K562 (cell line): ENCODE results near the gene ARID5B. TPM values are rescaled to one million over a fixed set of nuclear protein-coding genes. Genes with fewer than 3 reads are reported as not detected.
A peak's percentile ranks its signal among the peaks of the same experiment; 100 is the strongest.

Experiments used
- ATAC-seq: fragments of 200-7000 bp; cut with Tn5 transposase; 3 replicates; pipeline ENCODE4 v1.9.1; 2020; ENCODE audit warnings: moderate library complexity
- BruUV-seq: library from RNA; stranded (reverse); fragments of 400-500 nt; replicated peaks from 2 replicates; lab custom pipeline; 2021; lab: Mats Ljungman, UMichigan
- CTCF ChIA-PET: fragments of 300-600 bp; formaldehyde crosslinking; extraction: SDS; loops from one replicate; lab custom pipeline; 2021; ENCODE audit warnings: low intra/inter-chr PET ratio; lab: Yijun Ruan, JAX
- POLR2A ChIA-PET: fragments of 300-600, 350-650 bp; sonication (Branson Sonifier 250); formaldehyde crosslinking; extraction: SDS; loops from one replicate; lab custom pipeline; 2021; ENCODE audit warnings: antibody characterized with exemption, inconsistent platforms; lab: Yijun Ruan, JAX
- DNase-seq, 4 experiments: peaks; one replicate each; pipeline versions ENCODE4 v3.0.0 to v3.0.0-alpha.2; 2011 to 2018; ENCODE audit warnings: low spot score in 3 of 4, mixed read lengths in 3 of 4; ENCODE audit errors: extremely low read depth in 1 of 4
- FAIRE-seq: peaks from 2 replicates; lab custom pipeline; 2011; peaks lifted over from hg19 to GRCh38; lab: Jason Lieb, UNC
- H2AFZ ChIP-seq: 2 replicates; pipeline ENCODE4 v1.6.0; 2011; ENCODE audit warnings: low read depth, low read length, control low read depth, inconsistent platforms
- H3K27ac ChIP-seq: fragments of 200-600 bp; 3 replicates; pipeline ENCODE4 v1.8.0; 2011; ENCODE audit warnings: low read depth, mild to moderate bottlenecking, control low read depth, inconsistent platforms, low read length, moderate library complexity, mixed read lengths; ENCODE audit errors: extremely low read depth
- H3K27me3 ChIP-seq, 2 experiments: fragments of 300-600 bp in 1 of 2; 2 replicates in 1 of 2; 3 replicates in 1 of 2; pipeline versions ENCODE4 v1.6.0 to v1.8.0; 2011; ENCODE audit warnings: inconsistent platforms in 2 of 2, low read length in 2 of 2, mild to moderate bottlenecking in 1 of 2, mixed read lengths in 1 of 2, moderate library complexity in 1 of 2; ENCODE audit not compliant: control insufficient read depth in 2 of 2, insufficient read depth in 2 of 2
- H3K36me3 ChIP-seq: fragments of 300-600 bp; 3 replicates; pipeline ENCODE4 v1.8.0; 2011; ENCODE audit warnings: mild to moderate bottlenecking, low read length, inconsistent platforms; ENCODE audit not compliant: control insufficient read depth, insufficient read depth
- H3K4me1 ChIP-seq, 2 experiments: fragments of 200-600 bp in 1 of 2; replicated peaks in 1 of 2; 2 replicates in 1 of 2; 3 replicates in 1 of 2; pipeline versions ENCODE4 v1.5.1 to v1.8.0; 2011; ENCODE audit warnings: inconsistent platforms in 2 of 2, low read length in 2 of 2, mild to moderate bottlenecking in 1 of 2, mixed read lengths in 1 of 2, moderate library complexity in 1 of 2; ENCODE audit not compliant: control insufficient read depth in 2 of 2, insufficient read depth in 2 of 2
- H3K4me2 ChIP-seq: 2 replicates; pipeline ENCODE4 v1.6.1; 2011; ENCODE audit warnings: low read length, control low read depth, inconsistent platforms, mixed read lengths; ENCODE audit not compliant: insufficient read depth
- H3K4me3 ChIP-seq: fragments of 200-600 bp; sonication (generic), shearing (Covaris generic); 2 replicates; pipeline ENCODE4 v1.5.1; 2016; ENCODE audit warnings: control low read depth, inconsistent platforms
- H3K79me2 ChIP-seq: fragments of 200-600 bp; 3 replicates; pipeline ENCODE4 v1.8.0; 2011; ENCODE audit warnings: low read length, inconsistent platforms; ENCODE audit not compliant: control insufficient read depth, insufficient read depth
- H3K9ac ChIP-seq, 2 experiments: 2 replicates each; pipeline versions ENCODE4 v1.6.0 to v1.6.1; 2011; ENCODE audit warnings: low read depth in 2 of 2, low read length in 2 of 2, control low read depth in 1 of 2, inconsistent platforms in 1 of 2, mild to moderate bottlenecking in 1 of 2, mixed read lengths in 1 of 2; ENCODE audit not compliant: insufficient read depth in 1 of 2
- H3K9me1 ChIP-seq: one replicate; pipeline ENCODE4 v1.6.0; 2011; ENCODE audit warnings: inconsistent platforms, mild to moderate bottlenecking, low read length, moderate library complexity; ENCODE audit not compliant: control insufficient read depth, insufficient read depth
- H3K9me3 ChIP-seq: replicated peaks from 2 replicates; pipeline ENCODE4 v1.5.1; 2011; ENCODE audit warnings: low read depth, low read length, inconsistent platforms; ENCODE audit not compliant: control insufficient read depth, insufficient read depth
- H4K20me1 ChIP-seq: replicated peaks from 2 replicates; pipeline ENCODE4 v1.6.1; 2011; ENCODE audit warnings: low read length, inconsistent platforms, mixed read lengths; ENCODE audit not compliant: control insufficient read depth, insufficient read depth
- ARID1B ChIP-seq: fragments of 450-650 bp; IDR thresholded peaks from 2 replicates; pipeline ENCODE4 v1.6.1; 2016; ENCODE audit warnings: antibody characterized with exemption, mild to moderate bottlenecking, inconsistent platforms
- ARID3A ChIP-seq: IDR thresholded peaks from 2 replicates; pipeline ENCODE4 v1.6.1; 2012; ENCODE audit warnings: low read depth, low read length, improper control_type of control experiment, borderline replicate concordance
- C11orf30 ChIP-seq: fragments of 450-650 bp; IDR thresholded peaks from 2 replicates; pipeline ENCODE4 v1.6.1; 2016; ENCODE audit warnings: low read depth, mild to moderate bottlenecking
- CBX1 ChIP-seq: sonication (generic); IDR thresholded peaks from 2 replicates; pipeline ENCODE4 v1.6.1; 2016; ENCODE audit warnings: antibody characterized with exemption, low read depth, mild to moderate bottlenecking
- ESRRB ChIP-seq: fragments of 250-450 bp; sonication (Bioruptor Pico); IDR thresholded peaks from 2 replicates; pipeline ENCODE4 v1.5.0; 2020; ENCODE audit warnings: mild to moderate bottlenecking, moderate library complexity, borderline replicate concordance
- MAFF ChIP-seq: IDR thresholded peaks from 2 replicates; pipeline ENCODE4 v1.6.1; 2012; ENCODE audit warnings: low read length, improper control_type of control experiment
- NCOR1 ChIP-seq: fragments of 450-650 bp; IDR thresholded peaks from 2 replicates; pipeline ENCODE4 v1.6.1; 2016; ENCODE audit warnings: mild to moderate bottlenecking, moderate library complexity
- NFE2 ChIP-seq: IDR thresholded peaks from 2 replicates; pipeline ENCODE4 v1.6.1; 2014; ENCODE audit warnings: antibody characterized with exemption, low read depth
- NR2C2 ChIP-seq, 2 experiments: fragments of 200-800 bp in 1 of 2; sonication (Bioruptor generic) in 1 of 2; sonication (generic) in 1 of 2; formaldehyde crosslinking in 1 of 2; IDR thresholded peaks; 2 replicates each; pipeline versions ENCODE4 v1.6.1 to v1.8.0; 2016 to 2022; ENCODE audit warnings: mild to moderate bottlenecking in 1 of 2, missing compliant biosample characterization in 1 of 2, missing genetic modification characterization in 1 of 2, missing genetic modification reagents in 1 of 2
- RREB1 ChIP-seq: fragments of 250-450 bp; sonication (Bioruptor Pico); IDR thresholded peaks from 2 replicates; pipeline ENCODE4 v1.4.0; 2020
- SMARCA4 ChIP-seq: fragments of 450-650 bp; IDR thresholded peaks from 2 replicates; pipeline ENCODE4 v1.6.1; 2016
- SMARCA5 ChIP-seq: fragments of 450-650 bp; IDR thresholded peaks from 2 replicates; pipeline ENCODE4 v1.6.1; 2016
- SMARCC2 ChIP-seq: fragments of 450-650 bp; IDR thresholded peaks from 2 replicates; pipeline ENCODE4 v1.6.1; 2017; ENCODE audit warnings: antibody characterized with exemption, moderate library complexity, mild to moderate bottlenecking, low read depth
- TAF9B ChIP-seq: fragments of 450-650 bp; IDR thresholded peaks from 2 replicates; pipeline ENCODE4 v1.6.1; 2018; ENCODE audit warnings: mild to moderate bottlenecking; ENCODE audit not compliant: partially characterized antibody
- ZEB2 ChIP-seq: fragments of 450-650 bp; IDR thresholded peaks from 2 replicates; pipeline ENCODE4 v1.6.1; 2016
- ZNF316 ChIP-seq: fragments of 450-650 bp; IDR thresholded peaks from 2 replicates; pipeline ENCODE4 v1.6.1; 2016
- WGBS: fragments of 100-300 bp; shearing (Covaris generic); methylation state at CpG from one replicate; pipeline ENCODE4 v1.1.6; 2016; ENCODE audit warnings: low coverage, mixed read lengths; ENCODE audit not compliant: insufficient coverage; ENCODE audit errors: missing lambda C conversion rate; 5-methylcytosine and 5-hydroxymethylcytosine counted together
- in situ Hi-C: fragments of 300-500 bp; cut with MboI; formaldehyde crosslinking; loops from 4 replicates; pipeline ENCODE4 v1.15.0; 2018; ENCODE audit warnings: inconsistent platforms, mixed read lengths
- intact Hi-C: fragments of 100-400 bp; cut with micrococcal nuclease; formaldehyde crosslinking; loops from 2 replicates; pipeline ENCODE4 v1.14.2; 2022
- polyA plus RNA-seq, 8 experiments: library from polyadenylated mRNA; depleted of rRNA in 4 of 8; stranded (reverse) in 5 of 8; unstranded in 3 of 8; fragments of >200 nt; fragmentation: Nextera tagmentation in 2 of 8; fragmentation: Illumina TruSeq in 1 of 8; extraction: Ambion mirVana in 2 of 8; extraction: Trizol in 1 of 8; gene quantifications; 2 replicates each; pipeline versions ENCODE4 v1.2.1 to v1.2.3, GENCODE V29; 2011 to 2014; ENCODE audit warnings: inconsistent platforms in 1 of 8, missing spikeins in 1 of 8
- total RNA-seq, 7 experiments: library from RNA; depleted of rRNA in 6 of 7; stranded (reverse); fragments of >200 nt in 6 of 7; fragmentation: Illumina TruSeq in 2 of 7; extraction: Trizol in 2 of 7; gene quantifications; 2 replicates each; pipeline versions ENCODE4 v1.2.1 to v1.2.3, GENCODE V29; 2011 to 2021; ENCODE audit warnings: low replicate concordance in 1 of 7

ARID5B gene
- total and polyA plus RNA-seq, 9 of the 15 experiments (the other 6 are each of a cell fraction or from before 2014, with no cell fraction given): 0.48 to 1.6 (median 0.80) TPM

GRCh38 chr10:61897671-61898434, 3.6 kb upstream of the ARID5B start:
- DNase-seq (peak in 2 of 4 experiments; percentile 60 to 67), FAIRE-seq (peak; percentile 48), ATAC-seq (peak; percentile 49)
- no TSS peak for BruUV-seq
- 20% methylated on average over 9 of the region's 10 CpGs for WGBS
- Histone ChIP-seq H3K4me2 (no peak overlapping the region), H3K27me3 (no peaks in the 10 kb centered on the region), H3K27ac (no peak overlapping the region), H4K20me1 (no peaks in the 10 kb centered on the region), H3K79me2 (no peaks in the 10 kb centered on the region), H3K4me3 (no peak overlapping the region), H3K4me1 (peaks cover 6 to 24% of the 10 kb centered on the region in 2 experiments), H3K9me1 (no peaks in the 10 kb centered on the region), H3K9ac (no peak overlapping the region), H2AFZ (peak overlapping the region; percentile 82), H3K36me3 (no peaks in the 10 kb centered on the region), H3K9me3 (no peaks in the 10 kb centered on the region)
- in situ Hi-C loops (no loop called here), intact Hi-C loops (loop anchor here (1.0 to 5.0 kb wide), 2 partner anchors 146 to 347 kb away; no protein-coding TSS in a partner anchor)
- ChIA-PET CTCF (interaction anchor here (0.7 to 1.5 kb wide), 4 partner anchors 129 to 147 kb away, joined by 3 to 5 read pairs (median 4); no protein-coding TSS in a partner anchor), POLR2A (interaction anchor here (0.7 to 1.5 kb wide), 4 partner anchors 60 to 295 kb away, joined by 3 to 4 read pairs (median 3); no protein-coding TSS in a partner anchor)
- TF ChIP-seq MAFF: peak; percentile 87
- TF ChIP-seq CBX1: no peak
- no peak for TF ChIP-seq TAF9B
- peak; percentile 96 for TF ChIP-seq C11orf30
- peak; percentile 98 for TF ChIP-seq ZNF316
- 0 out of 2 replicates have a peak, but pooled peaks have one; percentile 10 for TF ChIP-seq SMARCA5
- TF ChIP-seq ESRRB (CRISPR knock-in tag): no peak
- no peak for TF ChIP-seq ZEB2
- TF ChIP-seq ARID3A: peak; percentile 42; the same call in 1 of the 2 replicates
- TF ChIP-seq NFE2: peak; percentile 55; the same call in 1 of the 2 replicates
- TF ChIP-seq SMARCA4: peak; percentile 57; the same call in 1 of the 2 replicates
- TF ChIP-seq NCOR1: no peak
- no peak for TF ChIP-seq RREB1
- TF ChIP-seq NR2C2 (CRISPR knock-in tag; IDR thresholded peaks at IDR 0.05): no peak
- TF ChIP-seq NR2C2 (tag; IDR thresholded peaks at IDR 0.05): no peak
- TF ChIP-seq SMARCC2: peak; percentile 52; the same call in 1 of the 2 replicates
- 0 out of 2 replicates have a peak, but pooled peaks have one; percentile 28 for TF ChIP-seq ARID1B
